DOHH2 (cell line): ENCODE results near the gene HES1.

Source experiments
- CTCF ChIP-seq: fragments of 200-600 bp; sonication (generic); IDR thresholded peaks from one replicate; pipeline ENCODE4 v1.5.1; 2014; ENCODE audit warnings: antibody characterized with exemption, mild to moderate bottlenecking, low read depth, low read length; ENCODE audit not compliant: poor library complexity, severe bottlenecking
- EZH2phosphoT487 ChIP-seq: fragments of 200-600 bp; sonication (generic); IDR thresholded peaks from 2 replicates; pipeline ENCODE4 v1.6.1; 2017; ENCODE audit warnings: borderline replicate concordance, mild to moderate bottlenecking, antibody characterized with exemption, low read length, moderate library complexity, mixed read lengths

GRCh38 chr3:194103983-194104751, 31.8 kb upstream of the HES1 start:
- TF ChIP-seq CTCF (no peak), EZH2phosphoT487 (no peak)
